ENCODE results near the gene RRAS2. TPM values are rescaled to one million over a fixed set of nuclear protein-coding genes. Genes with fewer than 3 reads are reported as not detected.

Gene RRAS2
- total RNA-seq, 1 experiment from 2014 or later: 164 TPM

DNA sequence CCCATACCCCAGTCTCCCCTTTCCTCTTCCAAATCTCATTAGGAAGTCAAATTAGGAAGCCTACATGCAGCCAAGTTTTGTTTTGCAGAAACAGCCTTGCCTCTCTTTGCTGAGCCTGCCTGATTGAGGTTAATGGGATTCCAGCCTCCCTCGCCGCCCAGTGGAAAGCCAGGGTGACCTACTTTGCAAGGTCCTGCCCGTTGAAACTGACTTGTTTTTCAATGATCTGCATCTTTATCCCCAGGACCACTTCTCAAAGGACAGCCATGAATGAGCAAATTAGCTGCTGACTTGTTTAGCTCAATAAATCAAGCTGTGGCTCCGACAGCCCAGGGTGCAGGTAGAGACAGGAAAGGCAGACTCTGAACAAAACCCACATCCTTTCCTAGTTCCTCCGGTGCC, 110.4 kb downstream of the RRAS2 start (continued):
- TF ChIP-seq, protein P1, sequence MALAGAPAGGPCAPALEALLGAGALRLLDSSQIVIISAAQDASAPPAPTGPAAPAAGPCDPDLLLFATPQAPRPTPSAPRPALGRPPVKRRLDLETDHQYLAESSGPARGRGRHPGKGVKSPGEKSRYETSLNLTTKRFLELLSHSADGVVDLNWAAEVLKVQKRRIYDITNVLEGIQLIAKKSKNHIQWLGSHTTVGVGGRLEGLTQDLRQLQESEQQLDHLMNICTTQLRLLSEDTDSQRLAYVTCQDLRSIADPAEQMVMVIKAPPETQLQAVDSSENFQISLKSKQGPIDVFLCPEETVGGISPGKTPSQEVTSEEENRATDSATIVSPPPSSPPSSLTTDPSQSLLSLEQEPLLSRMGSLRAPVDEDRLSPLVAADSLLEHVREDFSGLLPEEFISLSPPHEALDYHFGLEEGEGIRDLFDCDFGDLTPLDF (CRISPR knock-in tag; IDR thresholded peaks at IDR 0.05): no peak

DNA sequence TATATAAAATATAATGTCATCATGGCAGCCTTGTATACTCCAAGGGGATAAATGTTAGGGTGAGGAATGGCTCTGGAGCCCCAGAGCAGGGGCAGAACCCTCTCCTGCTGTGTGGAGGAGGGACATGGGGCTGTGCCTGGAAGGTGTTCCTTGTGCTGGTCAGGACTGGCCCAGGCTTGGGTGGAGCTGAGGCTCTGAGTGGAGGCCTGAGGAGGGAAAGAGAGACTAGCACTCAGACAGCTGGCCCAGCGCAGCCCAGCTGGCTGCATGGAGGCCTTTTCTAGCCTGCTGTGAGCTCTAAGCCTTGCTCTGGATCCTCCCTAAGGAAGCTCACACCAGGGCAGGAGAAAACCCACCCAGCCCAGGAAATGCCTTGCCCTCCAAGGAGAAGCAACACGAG, 113.5 kb downstream of the RRAS2 start:
- Mint-ChIP-seq H3K4me1 (peaks cover 28% of the 10 kb centered on the region), H3K27ac (no peak overlapping the region), H3K36me3 (no peaks in the 10 kb centered on the region), H3K4me3 (no peak overlapping the region), H3K9me3 (no peaks in the 10 kb centered on the region), H3K27me3 (ENCODE audit: low read depth) (no peaks in the 10 kb centered on the region)
- DNase-seq (ENCODE audit: low spot score) (no peak), ATAC-seq (no peak)
- ChIA-PET POLR2A (no interaction called here), CTCF (interaction anchor here (1.0 kb wide), 2 partner anchors 290 to 411 kb away, joined by 3 to 6 read pairs; no protein-coding TSS in a partner anchor)
- TF ChIP-seq NFATC4 (CRISPR knock-in tag; IDR thresholded peaks at IDR 0.05) (no peak), FOXP1 (CRISPR knock-in tag; IDR thresholded peaks at IDR 0.05; ENCODE audit: borderline replicate concordance) (no peak), TP53 (CRISPR knock-in tag; IDR thresholded peaks at IDR 0.05) (no peak), MYBL2 (CRISPR knock-in tag; IDR thresholded peaks at IDR 0.05) (no peak), ZNF396 (CRISPR knock-in tag; IDR thresholded peaks at IDR 0.05; ENCODE audit: borderline replicate concordance) (no peak), ZNF423 (CRISPR knock-in tag; IDR thresholded peaks at IDR 0.05) (no peak), ZNF263 (CRISPR knock-in tag; IDR thresholded peaks at IDR 0.05; ENCODE audit: low read depth) (no peak), CBFB (CRISPR knock-in tag; IDR thresholded peaks at IDR 0.05; ENCODE audit: low read depth) (no peak)
- TF ChIP-seq, protein P2, sequence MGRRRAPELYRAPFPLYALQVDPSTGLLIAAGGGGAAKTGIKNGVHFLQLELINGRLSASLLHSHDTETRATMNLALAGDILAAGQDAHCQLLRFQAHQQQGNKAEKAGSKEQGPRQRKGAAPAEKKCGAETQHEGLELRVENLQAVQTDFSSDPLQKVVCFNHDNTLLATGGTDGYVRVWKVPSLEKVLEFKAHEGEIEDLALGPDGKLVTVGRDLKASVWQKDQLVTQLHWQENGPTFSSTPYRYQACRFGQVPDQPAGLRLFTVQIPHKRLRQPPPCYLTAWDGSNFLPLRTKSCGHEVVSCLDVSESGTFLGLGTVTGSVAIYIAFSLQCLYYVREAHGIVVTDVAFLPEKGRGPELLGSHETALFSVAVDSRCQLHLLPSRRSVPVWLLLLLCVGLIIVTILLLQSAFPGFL (CRISPR knock-in tag; IDR thresholded peaks at IDR 0.05; ENCODE audit: borderline replicate concordance): no peak
- TF ChIP-seq, protein P3, sequence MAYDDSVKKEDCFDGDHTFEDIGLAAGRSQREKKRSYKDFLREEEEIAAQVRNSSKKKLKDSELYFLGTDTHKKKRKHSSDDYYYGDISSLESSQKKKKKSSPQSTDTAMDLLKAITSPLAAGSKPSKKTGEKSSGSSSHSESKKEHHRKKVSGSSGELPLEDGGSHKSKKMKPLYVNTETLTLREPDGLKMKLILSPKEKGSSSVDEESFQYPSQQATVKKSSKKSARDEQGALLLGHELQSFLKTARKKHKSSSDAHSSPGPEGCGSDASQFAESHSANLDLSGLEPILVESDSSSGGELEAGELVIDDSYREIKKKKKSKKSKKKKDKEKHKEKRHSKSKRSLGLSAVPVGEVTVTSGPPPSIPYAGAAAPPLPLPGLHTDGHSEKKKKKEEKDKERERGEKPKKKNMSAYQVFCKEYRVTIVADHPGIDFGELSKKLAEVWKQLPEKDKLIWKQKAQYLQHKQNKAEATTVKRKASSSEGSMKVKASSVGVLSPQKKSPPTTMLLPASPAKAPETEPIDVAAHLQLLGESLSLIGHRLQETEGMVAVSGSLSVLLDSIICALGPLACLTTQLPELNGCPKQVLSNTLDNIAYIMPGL (CRISPR knock-in tag; IDR thresholded peaks at IDR 0.05): no peak
- TF ChIP-seq, protein P4, sequence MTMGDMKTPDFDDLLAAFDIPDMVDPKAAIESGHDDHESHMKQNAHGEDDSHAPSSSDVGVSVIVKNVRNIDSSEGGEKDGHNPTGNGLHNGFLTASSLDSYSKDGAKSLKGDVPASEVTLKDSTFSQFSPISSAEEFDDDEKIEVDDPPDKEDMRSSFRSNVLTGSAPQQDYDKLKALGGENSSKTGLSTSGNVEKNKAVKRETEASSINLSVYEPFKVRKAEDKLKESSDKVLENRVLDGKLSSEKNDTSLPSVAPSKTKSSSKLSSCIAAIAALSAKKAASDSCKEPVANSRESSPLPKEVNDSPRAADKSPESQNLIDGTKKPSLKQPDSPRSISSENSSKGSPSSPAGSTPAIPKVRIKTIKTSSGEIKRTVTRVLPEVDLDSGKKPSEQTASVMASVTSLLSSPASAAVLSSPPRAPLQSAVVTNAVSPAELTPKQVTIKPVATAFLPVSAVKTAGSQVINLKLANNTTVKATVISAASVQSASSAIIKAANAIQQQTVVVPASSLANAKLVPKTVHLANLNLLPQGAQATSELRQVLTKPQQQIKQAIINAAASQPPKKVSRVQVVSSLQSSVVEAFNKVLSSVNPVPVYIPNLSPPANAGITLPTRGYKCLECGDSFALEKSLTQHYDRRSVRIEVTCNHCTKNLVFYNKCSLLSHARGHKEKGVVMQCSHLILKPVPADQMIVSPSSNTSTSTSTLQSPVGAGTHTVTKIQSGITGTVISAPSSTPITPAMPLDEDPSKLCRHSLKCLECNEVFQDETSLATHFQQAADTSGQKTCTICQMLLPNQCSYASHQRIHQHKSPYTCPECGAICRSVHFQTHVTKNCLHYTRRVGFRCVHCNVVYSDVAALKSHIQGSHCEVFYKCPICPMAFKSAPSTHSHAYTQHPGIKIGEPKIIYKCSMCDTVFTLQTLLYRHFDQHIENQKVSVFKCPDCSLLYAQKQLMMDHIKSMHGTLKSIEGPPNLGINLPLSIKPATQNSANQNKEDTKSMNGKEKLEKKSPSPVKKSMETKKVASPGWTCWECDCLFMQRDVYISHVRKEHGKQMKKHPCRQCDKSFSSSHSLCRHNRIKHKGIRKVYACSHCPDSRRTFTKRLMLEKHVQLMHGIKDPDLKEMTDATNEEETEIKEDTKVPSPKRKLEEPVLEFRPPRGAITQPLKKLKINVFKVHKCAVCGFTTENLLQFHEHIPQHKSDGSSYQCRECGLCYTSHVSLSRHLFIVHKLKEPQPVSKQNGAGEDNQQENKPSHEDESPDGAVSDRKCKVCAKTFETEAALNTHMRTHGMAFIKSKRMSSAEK (CRISPR knock-in tag; IDR thresholded peaks at IDR 0.05; ENCODE audit: borderline replicate concordance): no peak
- TF ChIP-seq, protein P5, sequence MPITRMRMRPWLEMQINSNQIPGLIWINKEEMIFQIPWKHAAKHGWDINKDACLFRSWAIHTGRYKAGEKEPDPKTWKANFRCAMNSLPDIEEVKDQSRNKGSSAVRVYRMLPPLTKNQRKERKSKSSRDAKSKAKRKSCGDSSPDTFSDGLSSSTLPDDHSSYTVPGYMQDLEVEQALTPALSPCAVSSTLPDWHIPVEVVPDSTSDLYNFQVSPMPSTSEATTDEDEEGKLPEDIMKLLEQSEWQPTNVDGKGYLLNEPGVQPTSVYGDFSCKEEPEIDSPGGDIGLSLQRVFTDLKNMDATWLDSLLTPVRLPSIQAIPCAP (CRISPR knock-in tag; IDR thresholded peaks at IDR 0.05): no peak
- TF ChIP-seq, protein P6, sequence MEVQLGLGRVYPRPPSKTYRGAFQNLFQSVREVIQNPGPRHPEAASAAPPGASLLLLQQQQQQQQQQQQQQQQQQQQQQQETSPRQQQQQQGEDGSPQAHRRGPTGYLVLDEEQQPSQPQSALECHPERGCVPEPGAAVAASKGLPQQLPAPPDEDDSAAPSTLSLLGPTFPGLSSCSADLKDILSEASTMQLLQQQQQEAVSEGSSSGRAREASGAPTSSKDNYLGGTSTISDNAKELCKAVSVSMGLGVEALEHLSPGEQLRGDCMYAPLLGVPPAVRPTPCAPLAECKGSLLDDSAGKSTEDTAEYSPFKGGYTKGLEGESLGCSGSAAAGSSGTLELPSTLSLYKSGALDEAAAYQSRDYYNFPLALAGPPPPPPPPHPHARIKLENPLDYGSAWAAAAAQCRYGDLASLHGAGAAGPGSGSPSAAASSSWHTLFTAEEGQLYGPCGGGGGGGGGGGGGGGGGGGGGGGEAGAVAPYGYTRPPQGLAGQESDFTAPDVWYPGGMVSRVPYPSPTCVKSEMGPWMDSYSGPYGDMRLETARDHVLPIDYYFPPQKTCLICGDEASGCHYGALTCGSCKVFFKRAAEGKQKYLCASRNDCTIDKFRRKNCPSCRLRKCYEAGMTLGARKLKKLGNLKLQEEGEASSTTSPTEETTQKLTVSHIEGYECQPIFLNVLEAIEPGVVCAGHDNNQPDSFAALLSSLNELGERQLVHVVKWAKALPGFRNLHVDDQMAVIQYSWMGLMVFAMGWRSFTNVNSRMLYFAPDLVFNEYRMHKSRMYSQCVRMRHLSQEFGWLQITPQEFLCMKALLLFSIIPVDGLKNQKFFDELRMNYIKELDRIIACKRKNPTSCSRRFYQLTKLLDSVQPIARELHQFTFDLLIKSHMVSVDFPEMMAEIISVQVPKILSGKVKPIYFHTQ (CRISPR knock-in tag; IDR thresholded peaks at IDR 0.05): no peak
- TF ChIP-seq, protein P7, sequence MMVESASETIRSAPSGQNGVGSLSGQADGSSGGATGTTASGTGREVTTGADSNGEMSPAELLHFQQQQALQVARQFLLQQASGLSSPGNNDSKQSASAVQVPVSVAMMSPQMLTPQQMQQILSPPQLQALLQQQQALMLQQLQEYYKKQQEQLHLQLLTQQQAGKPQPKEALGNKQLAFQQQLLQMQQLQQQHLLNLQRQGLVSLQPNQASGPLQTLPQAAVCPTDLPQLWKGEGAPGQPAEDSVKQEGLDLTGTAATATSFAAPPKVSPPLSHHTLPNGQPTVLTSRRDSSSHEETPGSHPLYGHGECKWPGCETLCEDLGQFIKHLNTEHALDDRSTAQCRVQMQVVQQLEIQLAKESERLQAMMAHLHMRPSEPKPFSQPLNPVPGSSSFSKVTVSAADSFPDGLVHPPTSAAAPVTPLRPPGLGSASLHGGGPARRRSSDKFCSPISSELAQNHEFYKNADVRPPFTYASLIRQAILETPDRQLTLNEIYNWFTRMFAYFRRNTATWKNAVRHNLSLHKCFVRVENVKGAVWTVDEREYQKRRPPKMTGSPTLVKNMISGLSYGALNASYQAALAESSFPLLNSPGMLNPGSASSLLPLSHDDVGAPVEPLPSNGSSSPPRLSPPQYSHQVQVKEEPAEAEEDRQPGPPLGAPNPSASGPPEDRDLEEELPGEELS (CRISPR knock-in tag; IDR thresholded peaks at IDR 0.05): no peak
- TF ChIP-seq, protein P8, sequence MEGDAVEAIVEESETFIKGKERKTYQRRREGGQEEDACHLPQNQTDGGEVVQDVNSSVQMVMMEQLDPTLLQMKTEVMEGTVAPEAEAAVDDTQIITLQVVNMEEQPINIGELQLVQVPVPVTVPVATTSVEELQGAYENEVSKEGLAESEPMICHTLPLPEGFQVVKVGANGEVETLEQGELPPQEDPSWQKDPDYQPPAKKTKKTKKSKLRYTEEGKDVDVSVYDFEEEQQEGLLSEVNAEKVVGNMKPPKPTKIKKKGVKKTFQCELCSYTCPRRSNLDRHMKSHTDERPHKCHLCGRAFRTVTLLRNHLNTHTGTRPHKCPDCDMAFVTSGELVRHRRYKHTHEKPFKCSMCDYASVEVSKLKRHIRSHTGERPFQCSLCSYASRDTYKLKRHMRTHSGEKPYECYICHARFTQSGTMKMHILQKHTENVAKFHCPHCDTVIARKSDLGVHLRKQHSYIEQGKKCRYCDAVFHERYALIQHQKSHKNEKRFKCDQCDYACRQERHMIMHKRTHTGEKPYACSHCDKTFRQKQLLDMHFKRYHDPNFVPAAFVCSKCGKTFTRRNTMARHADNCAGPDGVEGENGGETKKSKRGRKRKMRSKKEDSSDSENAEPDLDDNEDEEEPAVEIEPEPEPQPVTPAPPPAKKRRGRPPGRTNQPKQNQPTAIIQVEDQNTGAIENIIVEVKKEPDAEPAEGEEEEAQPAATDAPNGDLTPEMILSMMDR (IDR thresholded peaks at IDR 0.05): no peak

All from WTC11 (cell line).